H1 (cell line): ENCODE measurements around the gene UBAP1L. TPM values are rescaled to one million over a fixed set of nuclear protein-coding genes. Genes with fewer than 3 reads are reported as not detected.

Experiments
- CTCF ChIA-PET: fragments of 300-600 bp; sonication (Branson Sonifier 250); formaldehyde crosslinking; loops from one replicate; lab custom pipeline; 2021; ENCODE audit not compliant: partially characterized antibody; lab: Charles Lee
- POLR2A ChIA-PET: fragments of 300-600 bp; sonication (Branson Sonifier 250); formaldehyde crosslinking; loops from one replicate; lab custom pipeline; 2021; ENCODE audit warnings: inconsistent platforms; ENCODE audit not compliant: partially characterized antibody; lab: Charles Lee
- DNase-seq, 2 experiments: peaks; one replicate each; pipeline versions ENCODE4 v3.0.0 to v3.0.0-alpha.2; 2010 to 2022; ENCODE audit warnings: low spot score in 2 of 2, low read depth in 1 of 2, mixed read lengths in 1 of 2
- FAIRE-seq: peaks from 2 replicates; lab custom pipeline; 2011; peaks lifted over from hg19 to GRCh38; lab: Jason Lieb, UNC
- H2AFZ ChIP-seq: 2 replicates; pipeline ENCODE4 v1.8.1; 2012; ENCODE audit warnings: low read length, inconsistent platforms
- H2AK5ac ChIP-seq: 2 replicates; pipeline ENCODE4 v1.6.1; 2013; ENCODE audit warnings: low read depth, low read length
- H2BK120ac ChIP-seq: replicated peaks from 2 replicates; pipeline ENCODE3; 2013; ENCODE audit warnings: low read depth, low read length, inconsistent platforms
- H2BK12ac ChIP-seq: 2 replicates; pipeline ENCODE4 v1.6.1; 2013; ENCODE audit warnings: low read depth, low read length
- H2BK15ac ChIP-seq: 2 replicates; pipeline ENCODE4 v1.6.1; 2013; ENCODE audit warnings: low read length
- H2BK20ac ChIP-seq: 2 replicates; pipeline ENCODE4 v1.6.1; 2013; ENCODE audit warnings: low read length
- H2BK5ac ChIP-seq: 2 replicates; pipeline ENCODE4 v1.6.1; 2013; ENCODE audit warnings: low read depth, low read length
- H3K14ac ChIP-seq: 2 replicates; pipeline ENCODE4 v1.6.1; 2013; ENCODE audit warnings: inconsistent platforms; ENCODE audit not compliant: insufficient read length
- H3K18ac ChIP-seq: 2 replicates; pipeline ENCODE4 v1.6.1; 2013; ENCODE audit warnings: low read length; ENCODE audit errors: extremely low read depth
- H3K23ac ChIP-seq: 2 replicates; pipeline ENCODE4 v1.6.1; 2013; ENCODE audit warnings: inconsistent platforms; ENCODE audit not compliant: insufficient read length
- H3K23me2 ChIP-seq: 2 replicates; pipeline ENCODE4 v1.6.1; 2013; ENCODE audit warnings: low read depth, low read length
- H3K27ac ChIP-seq: 2 replicates; pipeline ENCODE4 v1.6.1; 2011; ENCODE audit warnings: low read depth, low read length, inconsistent platforms
- H3K27me3 ChIP-seq, 4 experiments: replicated peaks in 1 of 4; 1 replicate in 1 of 4; 2 replicates in 3 of 4; pipeline versions ENCODE4 v1.6.1 to v1.8.1; 2011 to 2013; ENCODE audit warnings: low read length in 3 of 4, mild to moderate bottlenecking in 3 of 4, inconsistent platforms in 2 of 4, mixed read lengths in 2 of 4, moderate library complexity in 1 of 4; ENCODE audit not compliant: control insufficient read depth in 3 of 4, insufficient read depth in 3 of 4; ENCODE audit errors: extremely low read depth in 1 of 4
- H3K36me3 ChIP-seq, 4 experiments: 2 replicates each; pipeline versions ENCODE4 v1.6.1 to v1.8.1; 2011 to 2013; ENCODE audit warnings: mild to moderate bottlenecking in 4 of 4, low read length in 3 of 4, moderate library complexity in 2 of 4, control low read depth in 1 of 4, inconsistent platforms in 1 of 4; ENCODE audit not compliant: insufficient read depth in 4 of 4, control insufficient read depth in 2 of 4
- H3K4ac ChIP-seq: replicated peaks from 2 replicates; pipeline ENCODE3; 2013; ENCODE audit warnings: low read length, low read depth, mixed read lengths, inconsistent platforms; ENCODE audit not compliant: insufficient read length
- H3K4me1 ChIP-seq, 4 experiments: replicated peaks in 1 of 4; 1 replicate in 1 of 4; 2 replicates in 3 of 4; pipeline versions ENCODE4 v1.6.1 to v1.8.1; 2011 to 2013; ENCODE audit warnings: low read length in 3 of 4, inconsistent platforms in 2 of 4, mixed read lengths in 1 of 4; ENCODE audit not compliant: insufficient read depth in 4 of 4, control insufficient read depth in 3 of 4
- H3K4me2 ChIP-seq, 2 experiments: 2 replicates each; pipeline versions ENCODE4 v1.6.1 to v1.8.1; 2011 to 2013; ENCODE audit warnings: low read depth in 2 of 2, low read length in 2 of 2, control low read depth in 1 of 2, inconsistent platforms in 1 of 2, mild to moderate bottlenecking in 1 of 2; ENCODE audit not compliant: insufficient read depth in 1 of 2
- H3K4me3 ChIP-seq, 4 experiments: fragments of 200-600, 300-600 bp in 1 of 4; sonication (generic), shearing (Covaris generic), sonication (Bioruptor Twin) in 1 of 4; 2 replicates each; pipeline versions ENCODE4 v1.5.1 to v1.8.1; 2011 to 2016; ENCODE audit warnings: low read length in 4 of 4, low read depth in 3 of 4, control low read depth in 2 of 4, inconsistent platforms in 2 of 4, mild to moderate bottlenecking in 2 of 4, mixed read lengths in 1 of 4, moderate library complexity in 1 of 4; ENCODE audit not compliant: insufficient read depth in 2 of 4; ENCODE audit errors: extremely low read depth in 1 of 4
- H3K56ac ChIP-seq: replicated peaks from 2 replicates; pipeline ENCODE3; 2013; ENCODE audit warnings: low read depth, mild to moderate bottlenecking, mixed read lengths, low read length, inconsistent platforms; ENCODE audit not compliant: insufficient read length
- H3K79me1 ChIP-seq: 2 replicates; pipeline ENCODE4 v1.6.1; 2013; ENCODE audit warnings: low read depth, low read length, control low read depth
- H3K79me2 ChIP-seq, 2 experiments: 2 replicates each; pipeline versions ENCODE4 v1.6.1 to v1.8.1; 2012 to 2013; ENCODE audit warnings: low read length in 2 of 2, mild to moderate bottlenecking in 2 of 2, inconsistent platforms in 1 of 2; ENCODE audit not compliant: insufficient read depth in 2 of 2, control insufficient read depth in 1 of 2
- H3K9ac ChIP-seq, 4 experiments: replicated peaks in 1 of 4; 1 replicate in 1 of 4; 2 replicates in 3 of 4; pipeline versions ENCODE4 v1.6.1 to v1.8.1; 2011 to 2013; ENCODE audit warnings: low read depth in 3 of 4, low read length in 3 of 4, control low read depth in 2 of 4, mild to moderate bottlenecking in 2 of 4, moderate library complexity in 2 of 4, inconsistent platforms in 1 of 4; ENCODE audit errors: extremely low read depth in 1 of 4
- H3K9me3 ChIP-seq, 2 experiments: 2 replicates each; pipeline versions ENCODE4 v1.6.1 to v1.8.1; 2012 to 2013; ENCODE audit warnings: mild to moderate bottlenecking in 2 of 2, moderate library complexity in 2 of 2, control low read depth in 1 of 2, inconsistent platforms in 1 of 2, low read depth in 1 of 2, low read length in 1 of 2, mixed read lengths in 1 of 2; ENCODE audit not compliant: insufficient read depth in 2 of 2
- H4K20me1 ChIP-seq, 2 experiments: replicated peaks in 1 of 2; 2 replicates each; pipeline versions ENCODE3 to v1.8.1; 2011 to 2013; ENCODE audit warnings: inconsistent platforms in 2 of 2, low read length in 2 of 2, mild to moderate bottlenecking in 1 of 2; ENCODE audit not compliant: insufficient read depth in 2 of 2, control insufficient read depth in 1 of 2
- H4K5ac ChIP-seq: 2 replicates; pipeline ENCODE4 v1.6.1; 2013; ENCODE audit warnings: low read length, low read depth, mixed read lengths, inconsistent platforms; ENCODE audit not compliant: insufficient read length
- H4K8ac ChIP-seq: 2 replicates; pipeline ENCODE4 v1.8.0; 2013; ENCODE audit warnings: mild to moderate bottlenecking, moderate library complexity, low read length, inconsistent platforms; ENCODE audit not compliant: insufficient read depth; ENCODE audit errors: extremely low read depth
- H4K91ac ChIP-seq: replicated peaks from 2 replicates; pipeline ENCODE3; 2013; ENCODE audit warnings: low read length, mixed read lengths, inconsistent platforms; ENCODE audit not compliant: insufficient read length
- BRCA1 ChIP-seq: IDR thresholded peaks from 2 replicates; pipeline ENCODE4 v1.6.1; 2012; ENCODE audit warnings: low read depth, low read length, improper control_type of control experiment
- HDAC2 ChIP-seq, 2 experiments: fragments of 300-600 bp in 1 of 2; sonication (generic) in 1 of 2; IDR thresholded peaks; 2 replicates each; pipeline ENCODE4 v1.6.1; 2011 to 2012; ENCODE audit warnings: low read depth in 2 of 2, low read length in 2 of 2, mild to moderate bottlenecking in 2 of 2, moderate library complexity in 2 of 2, borderline replicate concordance in 1 of 2, inconsistent platforms in 1 of 2
- KDM1A ChIP-seq: fragments of 200-600, 300-600 bp; sonication (generic); IDR thresholded peaks from 2 replicates; pipeline ENCODE4 v1.7.1; 2016; ENCODE audit warnings: mild to moderate bottlenecking, low read length, borderline replicate concordance
- KDM4A ChIP-seq: IDR thresholded peaks from one replicate; pipeline ENCODE4 v1.7.1; 2012; ENCODE audit warnings: low read depth, mild to moderate bottlenecking, moderate library complexity, low read length, inconsistent platforms; ENCODE audit not compliant: severe bottlenecking
- PHF8 ChIP-seq: fragments of 200-600 bp; sonication (generic); conservative IDR thresholded peaks from 2 replicates; pipeline ENCODE4 v1.7.1; 2012; ENCODE audit warnings: low read depth, mild to moderate bottlenecking, inconsistent platforms, low read length, moderate library complexity
- RNF2 ChIP-seq: fragments of 200-900, 300-1000 bp; sonication (generic); IDR thresholded peaks from 2 replicates; pipeline ENCODE4 v1.7.1; 2016; ENCODE audit warnings: borderline replicate concordance, low read depth, mild to moderate bottlenecking, antibody characterized with exemption, low read length; ENCODE audit not compliant: poor library complexity, severe bottlenecking; ENCODE audit errors: missing control alignments
- RXRA ChIP-seq: IDR thresholded peaks from 2 replicates; pipeline ENCODE4 v1.6.1; 2011; ENCODE audit warnings: low read depth, mild to moderate bottlenecking, low read length, moderate library complexity; ENCODE audit not compliant: insufficient read depth
- SIN3A ChIP-seq, 2 experiments: IDR thresholded peaks in 1 of 2; conservative IDR thresholded peaks in 1 of 2; 2 replicates each; pipeline ENCODE4 v1.6.1; 2011 to 2012; ENCODE audit warnings: low read length in 2 of 2, improper control_type of control experiment in 1 of 2, low read depth in 1 of 2, mild to moderate bottlenecking in 1 of 2
- TAF1 ChIP-seq: IDR thresholded peaks from 2 replicates; pipeline ENCODE4 v1.6.1; 2011; ENCODE audit warnings: mild to moderate bottlenecking, low read depth, low read length
- TAF7 ChIP-seq: optimal IDR thresholded peaks from 2 replicates; pipeline ENCODE3; 2011; ENCODE audit warnings: low read depth, mild to moderate bottlenecking, inconsistent platforms, low read length, moderate library complexity, borderline replicate concordance
- TBP ChIP-seq: IDR thresholded peaks from 2 replicates; pipeline ENCODE4 v1.6.1; 2011; ENCODE audit warnings: low read depth, low read length, improper control_type of control experiment
- YY1 ChIP-seq: IDR thresholded peaks from 2 replicates; pipeline ENCODE4 v1.6.1; 2011; ENCODE audit warnings: low read depth, mild to moderate bottlenecking, low read length
- WGBS, 2 experiments: shearing (Covaris generic) in 1 of 2; methylation state at CpG; one replicate each; pipeline versions ENCODE4 v1.1.6 to v1.1.7; 2013 to 2015; ENCODE audit warnings: low lambda C conversion rate in 2 of 2, mixed read lengths in 2 of 2, inconsistent platforms in 1 of 2, low coverage in 1 of 2, missing lambda C conversion rate in 1 of 2; ENCODE audit not compliant: insufficient replicate concordance in 2 of 2, insufficient coverage in 1 of 2, insufficient read length in 1 of 2; ENCODE audit errors: extremely low coverage in 1 of 2, missing lambda C conversion rate in 1 of 2; 5-methylcytosine and 5-hydroxymethylcytosine counted together
- polyA plus RNA-seq, 7 experiments: library from polyadenylated mRNA; depleted of rRNA in 3 of 7; stranded (reverse) in 5 of 7; unstranded in 2 of 7; fragments of >200 nt in 5 of 7; fragments of 200-250 nt in 2 of 7; gene quantifications; 1 replicate in 5 of 7; 2 replicates in 1 of 7; 4 replicates in 1 of 7; pipeline versions ENCODE4 v1.2.1 to v1.2.3, GENCODE V29; 2011 to 2013; ENCODE audit warnings: missing spikeins in 2 of 7, mixed read lengths in 2 of 7
- total RNA-seq: library from RNA; stranded (reverse); fragmentation: NEBNext Ultra II Directional; extraction: Animal tissue kit (Norgen Biotek cat#: 25700); gene quantifications from 2 replicates; pipeline ENCODE4 v1.2.1, GENCODE V29; 2021

UBAP1L gene
- total and polyA plus RNA-seq, 2 of the 8 experiments (the other 6 are each of a cell fraction or from before 2014, with no cell fraction given), result 0.67 to 1.7 TPM

DNA sequence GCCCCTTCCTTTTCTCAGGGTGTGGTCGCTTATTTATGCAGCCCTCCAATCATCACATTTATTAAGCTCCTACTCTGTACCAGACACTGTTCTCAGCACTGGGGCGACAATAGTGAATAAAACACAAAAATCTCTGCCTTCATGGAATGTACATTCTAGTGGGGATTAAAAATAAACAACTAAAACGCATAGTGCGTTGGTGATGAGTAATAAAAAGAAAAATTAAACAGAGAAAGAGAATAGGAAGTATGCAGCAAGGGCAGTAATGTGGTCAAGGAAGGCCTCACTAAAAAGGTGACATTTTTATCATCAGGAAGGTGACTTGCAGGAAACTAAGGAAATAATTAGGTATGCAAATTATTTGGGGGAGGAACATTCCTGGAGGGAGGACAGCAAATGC lies 64.7 kb downstream of the UBAP1L start:
- H2BK12ac ChIP-seq, result no peak overlapping the region
- H3K9ac ChIP-seq, result no peak overlapping the region
- H3K18ac ChIP-seq, result no peak overlapping the region
- H3K4me2 ChIP-seq, result no peak overlapping the region; a peak in 1 of 4 replicates
- H2AK5ac ChIP-seq, result no peak overlapping the region
- no peak overlapping the region for H2BK15ac ChIP-seq
- H4K91ac ChIP-seq, result no peak overlapping the region
- no peak overlapping the region for H3K27ac ChIP-seq
- 94 to 100% methylated on average over 1 to 4 of the region's 4 CpGs for WGBS, 2 experiments
- DNase-seq, result no peak
- no peak overlapping the region for H2BK5ac ChIP-seq
- ChIA-PET CTCF (interaction anchor here (0.8 to 33.2 kb wide), 4 partner anchors 11 to 51 kb away, joined by 3 to 1213 read pairs (median 104); partner anchors contain the start of genes KBTBD13 and RASL12), POLR2A (interaction anchor here (1.0 to 1.1 kb wide), 2 partner anchors 12 to 248 kb away, joined by 3 to 5 read pairs; no protein-coding TSS in a partner anchor)
- no peak overlapping the region for H3K14ac ChIP-seq
- TF ChIP-seq HDAC2 (IDR thresholded peaks at IDR 0.05; ENCODE audit: borderline replicate concordance in 1 of 2, low read depth in 2 of 2, low read length in 2 of 2) (no peak), RNF2 (no peak), PHF8 (no peak), KDM1A (no peak), YY1 (no peak), TAF7 (no peak), RXRA (no peak), SIN3A (conservative IDR thresholded peaks at IDR 0.05 in 1 of 2, IDR thresholded peaks at IDR 0.05 in 1 of 2; ENCODE audit: low read depth in 1 of 2, low read length in 2 of 2) (no peak), TBP (no peak), KDM4A (no peak), TAF1 (no peak), BRCA1 (no peak)
- H2BK20ac ChIP-seq, result no peak overlapping the region
- no peaks in the 10 kb centered on the region for H3K9me3 ChIP-seq
- H3K36me3 ChIP-seq, result no peaks in the 10 kb centered on the region
- no peak overlapping the region for H3K4me3 ChIP-seq
- H3K79me1 ChIP-seq, result no peaks in the 10 kb centered on the region
- no peaks in the 10 kb centered on the region for H3K23me2 ChIP-seq
- no peak overlapping the region for H2AFZ ChIP-seq
- no peak overlapping the region for H3K23ac ChIP-seq
- H3K27me3 ChIP-seq, result no peaks in the 10 kb centered on the region; a peak in 2 of 7 replicates
- no peaks in the 10 kb centered on the region for H3K4me1 ChIP-seq
- H2BK120ac ChIP-seq, result no peak overlapping the region
- H4K5ac ChIP-seq, result no peak overlapping the region
- H4K20me1 ChIP-seq, result no peaks in the 10 kb centered on the region
- no peak overlapping the region for H3K56ac ChIP-seq
- no peak overlapping the region for H3K4ac ChIP-seq
- FAIRE-seq, result no peak
- no peaks in the 10 kb centered on the region for H3K79me2 ChIP-seq
- H4K8ac ChIP-seq, result no peak overlapping the region
